ENCODE results near the gene ACACA.

Gene ACACA

DNA sequence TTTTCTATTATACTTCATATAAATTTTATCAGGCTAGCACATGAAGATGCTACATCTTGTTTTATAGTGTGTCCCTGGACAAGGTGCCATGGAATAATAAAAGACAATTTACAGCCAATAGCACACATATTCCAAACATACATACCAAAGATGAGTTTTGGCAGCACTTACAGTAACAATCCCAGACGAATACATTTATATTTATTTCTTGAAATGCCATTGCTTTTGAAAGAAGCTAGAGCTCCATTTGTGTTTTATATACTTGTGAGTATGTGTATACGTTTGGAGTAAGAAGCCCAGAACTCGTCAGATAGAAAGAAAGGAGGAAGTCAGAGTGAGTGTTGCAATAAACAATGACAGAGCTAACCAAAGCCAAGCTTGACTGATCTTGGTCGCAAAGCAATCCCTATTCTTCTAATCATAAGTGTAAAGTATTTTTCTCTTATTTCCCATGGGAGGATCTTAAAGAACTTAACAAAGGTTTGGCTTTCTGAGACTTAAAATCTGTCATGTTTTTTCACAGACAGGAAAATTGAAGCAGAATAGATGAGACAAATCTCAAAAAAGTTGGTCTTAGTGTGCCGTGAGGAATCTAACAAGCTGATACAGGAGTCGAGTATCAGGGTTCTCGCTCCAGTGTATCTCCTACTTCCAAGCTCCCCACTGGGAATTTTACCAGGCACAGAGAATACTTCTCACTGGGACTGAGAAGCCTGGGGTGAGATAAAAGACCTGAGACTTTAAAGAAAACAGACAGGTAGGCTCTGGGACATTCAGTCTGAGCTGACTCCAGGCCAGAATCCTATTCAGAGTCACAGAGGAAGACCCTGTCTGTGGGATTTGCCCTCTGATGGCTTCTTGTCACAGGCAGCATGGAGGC, 282.5 kb downstream of the ACACA start:
- no peak for FAIRE-seq

DNA sequence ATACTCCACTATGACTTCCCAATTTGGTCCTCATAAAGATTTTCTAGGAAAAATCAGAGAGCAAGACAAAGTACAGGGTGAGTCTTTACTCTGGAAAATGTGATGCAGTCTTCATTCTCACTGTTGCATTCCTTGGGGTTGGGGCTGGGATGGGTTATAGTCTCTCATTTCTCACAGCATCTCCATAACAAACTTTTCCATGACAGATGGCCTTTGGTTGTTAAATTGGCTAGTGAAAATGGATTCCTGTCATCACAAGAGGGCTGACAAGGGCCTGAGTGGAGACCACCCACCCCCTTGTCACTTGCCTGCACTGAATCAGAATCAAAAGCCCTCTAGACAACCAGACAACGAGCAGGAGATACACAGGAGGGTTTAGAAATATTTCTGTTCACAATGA, 283.2 kb downstream of the ACACA start:
- FAIRE-seq: no peak

GRCh38 chr17:37121616-37122015, 285.0 kb downstream of the ACACA start:
- no peak for FAIRE-seq

DNA sequence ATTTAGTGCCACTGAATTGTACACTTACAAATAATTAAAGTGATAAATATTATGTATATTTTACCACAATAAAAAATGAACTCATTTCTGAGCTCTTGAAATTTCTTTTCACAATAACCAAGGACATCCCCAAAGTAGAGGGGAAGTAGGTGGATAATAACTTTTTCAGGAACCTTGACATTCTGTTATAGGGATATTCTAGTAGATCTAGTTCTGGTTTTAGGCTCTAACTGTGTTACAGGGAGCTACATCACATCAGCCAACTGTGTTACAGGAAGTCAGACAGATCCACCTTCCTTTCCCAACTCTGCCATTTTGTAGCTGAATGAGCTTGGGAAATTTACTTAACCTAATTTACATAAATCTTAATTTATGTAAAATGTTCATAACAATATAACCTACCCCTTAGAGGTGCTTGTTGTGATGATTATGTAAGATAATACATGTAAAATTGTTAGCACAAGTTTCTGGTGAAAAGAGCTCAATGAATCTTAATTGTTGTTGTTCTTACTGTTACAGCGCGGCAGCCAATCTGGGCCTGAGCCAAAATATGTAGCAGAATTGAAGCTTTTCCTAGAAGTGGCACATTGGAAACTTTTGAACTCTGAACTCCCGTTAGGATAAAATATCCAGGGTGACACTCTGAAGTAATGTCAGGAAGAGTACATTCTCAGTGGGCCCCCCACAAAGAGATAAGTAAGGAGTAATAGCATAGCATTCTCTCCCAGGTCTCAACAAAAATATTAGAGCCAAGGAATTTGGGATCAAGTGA, 288.1 kb downstream of the ACACA start:
- FAIRE-seq: no peak

DNA sequence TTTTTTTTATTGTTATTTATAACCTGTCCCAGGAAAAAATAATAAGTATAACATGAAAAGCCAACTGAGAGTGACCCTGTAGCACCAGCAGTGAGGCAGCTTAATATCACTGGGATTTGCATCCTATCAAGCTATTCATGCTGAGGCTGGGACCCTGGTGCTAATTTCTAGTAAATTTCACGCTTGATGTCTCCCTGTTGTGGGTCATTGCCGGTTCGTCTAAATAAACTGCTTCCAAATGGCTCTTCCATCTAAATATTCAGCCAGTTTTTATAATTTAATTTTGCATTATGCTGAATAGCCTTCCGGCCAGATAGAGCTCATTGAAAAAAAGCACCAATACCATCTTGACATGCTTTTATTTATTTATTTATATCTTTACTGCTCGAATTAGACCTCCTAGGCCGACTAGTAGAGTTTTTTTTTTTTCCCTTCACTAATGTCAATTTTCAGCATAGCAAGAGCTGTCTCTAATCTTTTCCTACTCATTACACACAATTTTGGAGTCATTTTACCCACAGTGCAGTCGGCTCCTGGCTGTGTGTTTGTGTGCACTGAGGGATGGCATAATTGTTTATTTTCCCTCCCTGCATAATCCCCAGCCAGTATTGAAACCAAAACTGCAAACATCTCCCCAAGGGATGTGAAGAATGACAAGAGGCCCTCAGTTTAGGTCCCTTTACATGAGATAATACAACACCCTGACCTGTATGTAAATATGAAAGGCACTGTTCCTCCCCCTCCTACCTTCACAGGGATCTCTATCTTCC, 289.1 kb downstream of the ACACA start:
- no peak for FAIRE-seq

DNA sequence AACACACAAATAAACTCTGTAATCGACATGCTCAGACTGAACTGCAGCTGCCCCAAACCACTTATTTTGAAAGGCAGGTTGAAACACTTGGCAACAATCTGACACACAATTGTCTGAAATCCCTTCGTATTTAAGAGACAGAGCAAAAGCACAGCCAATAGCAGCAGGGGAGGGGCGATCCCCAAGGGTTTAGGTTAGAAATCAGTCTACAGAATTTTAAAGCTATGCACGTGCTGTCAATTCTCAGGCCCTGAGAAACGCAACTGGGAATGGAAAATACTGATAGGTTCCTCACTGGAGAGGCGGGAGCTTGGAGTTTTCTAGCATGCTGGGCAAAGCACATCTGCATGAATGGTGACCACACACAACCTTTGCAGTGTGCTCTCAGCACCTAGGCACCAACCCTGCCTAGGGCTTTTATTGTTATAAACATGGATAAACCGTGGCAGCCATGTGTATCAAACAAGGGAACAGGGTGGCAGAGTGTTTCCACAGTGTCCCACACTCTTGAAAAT, 289.9 kb downstream of the ACACA start:
- FAIRE-seq: no peak

DNA sequence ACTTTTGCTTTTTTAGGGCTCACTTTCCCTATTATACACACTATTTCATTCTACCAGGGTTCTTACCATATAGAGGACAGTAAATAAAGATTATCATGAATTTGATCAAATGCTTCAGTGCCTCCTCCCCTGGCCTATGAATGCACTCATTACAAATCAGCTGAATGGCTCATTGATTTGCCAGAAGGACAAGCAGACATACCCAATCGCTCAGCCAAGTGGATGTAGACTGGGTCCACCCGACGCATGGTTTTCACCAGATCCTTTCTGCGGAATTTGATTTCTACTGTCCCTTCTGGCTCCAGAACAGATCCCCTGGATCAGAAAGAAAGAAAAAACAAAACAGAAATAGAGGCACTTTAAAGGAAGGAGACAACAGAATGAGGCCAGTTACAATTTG, 295.3 kb downstream of the ACACA start:
- FAIRE-seq: no peak

GRCh38 chr17:37110746-37111145, 295.9 kb downstream of the ACACA start:
- no peak for FAIRE-seq

GRCh38 chr17:37109731-37110710, 296.6 kb downstream of the ACACA start:
- no peak for FAIRE-seq

GRCh38 chr17:37109106-37109505, 297.5 kb downstream of the ACACA start:
- FAIRE-seq: no peak

- no peak for FAIRE-seq
Measured at GRCh38 chr17:37107406-37108083, 299.1 kb downstream of the ACACA start.

DNA sequence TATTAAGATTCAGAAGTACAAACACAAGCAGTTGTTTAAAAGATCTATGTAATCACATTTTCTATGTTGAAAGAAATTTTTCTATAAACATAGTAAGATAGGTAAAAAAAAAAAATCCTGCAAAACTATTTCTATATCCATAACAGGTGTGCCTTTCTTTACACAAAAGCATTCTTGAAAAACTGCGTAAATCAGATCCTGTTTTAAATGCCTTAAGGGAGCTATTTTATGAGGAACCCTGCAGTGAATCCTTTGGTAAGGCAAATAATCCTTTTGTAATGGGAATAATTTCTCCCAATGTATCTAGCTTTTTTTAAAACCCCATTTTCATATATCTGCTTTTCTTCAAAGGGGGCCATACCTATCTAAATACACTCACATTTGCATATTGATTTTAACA, 300.6 kb downstream of the ACACA start:
- no peak for FAIRE-seq

DNA sequence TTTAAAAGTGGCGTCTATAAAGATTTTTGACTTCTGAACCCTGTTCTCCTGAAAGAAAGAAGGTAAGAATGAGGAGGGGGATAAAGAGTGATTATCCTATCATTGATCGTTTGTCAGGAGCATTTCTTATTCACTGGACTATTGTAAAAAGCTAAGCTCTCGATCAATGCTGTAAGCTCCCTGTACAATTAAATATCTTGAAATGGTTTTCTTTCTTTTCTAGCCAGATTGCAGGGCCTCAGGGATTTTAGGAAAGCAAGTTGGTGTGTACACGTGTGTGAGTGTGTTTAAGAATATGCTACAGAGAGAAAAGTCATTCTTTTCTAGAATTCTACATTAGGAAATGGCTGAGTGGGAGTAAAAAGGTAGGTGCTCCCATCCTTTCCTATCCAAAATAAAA, 303.4 kb downstream of the ACACA start:
- FAIRE-seq: no peak

DNA sequence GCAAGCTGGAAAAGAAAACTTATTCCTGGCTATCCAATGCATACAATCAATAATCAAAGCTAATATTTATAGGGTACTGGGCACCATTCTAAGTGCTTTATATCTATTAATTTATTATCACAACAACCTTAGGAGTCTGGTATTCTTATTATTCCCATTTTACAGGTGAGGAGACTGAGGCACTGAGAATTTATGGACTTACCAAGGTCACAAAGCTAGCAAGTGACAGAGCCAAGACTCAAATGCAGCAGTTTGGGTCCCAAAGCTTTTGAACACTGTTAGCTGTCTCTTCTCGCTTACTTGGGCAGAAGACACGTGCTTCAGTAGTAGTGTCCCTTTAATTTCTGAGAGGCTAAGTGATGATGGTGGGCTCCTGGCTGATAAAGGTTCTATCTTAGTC, 305.3 kb downstream of the ACACA start:
- no peak for FAIRE-seq

- FAIRE-seq: no peak
Measured at GRCh38 chr17:37100231-37100630, 306.4 kb downstream of the ACACA start.

GRCh38 chr17:37098910-37099664, 307.5 kb downstream of the ACACA start:
- no peak for FAIRE-seq

DNA sequence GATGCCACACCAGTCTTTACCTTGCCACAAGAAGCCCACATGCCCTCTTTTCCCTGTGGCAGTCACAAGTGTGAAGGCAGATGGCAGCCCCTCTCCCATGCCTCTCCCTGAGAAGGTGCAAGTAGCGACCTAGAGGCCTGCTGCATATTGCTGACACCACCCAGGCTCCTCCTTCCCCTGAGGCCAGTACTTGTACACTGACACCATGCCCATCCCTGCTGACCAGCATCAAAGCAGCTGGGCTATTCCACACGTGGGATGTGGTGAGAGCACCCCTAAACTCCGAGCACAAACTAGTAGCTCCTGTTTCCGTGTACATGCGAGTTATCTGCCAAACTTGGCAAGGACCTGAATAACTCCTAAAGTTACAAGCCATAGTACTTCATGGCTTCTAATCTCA, 308.5 kb downstream of the ACACA start:
- FAIRE-seq: no peak

DNA sequence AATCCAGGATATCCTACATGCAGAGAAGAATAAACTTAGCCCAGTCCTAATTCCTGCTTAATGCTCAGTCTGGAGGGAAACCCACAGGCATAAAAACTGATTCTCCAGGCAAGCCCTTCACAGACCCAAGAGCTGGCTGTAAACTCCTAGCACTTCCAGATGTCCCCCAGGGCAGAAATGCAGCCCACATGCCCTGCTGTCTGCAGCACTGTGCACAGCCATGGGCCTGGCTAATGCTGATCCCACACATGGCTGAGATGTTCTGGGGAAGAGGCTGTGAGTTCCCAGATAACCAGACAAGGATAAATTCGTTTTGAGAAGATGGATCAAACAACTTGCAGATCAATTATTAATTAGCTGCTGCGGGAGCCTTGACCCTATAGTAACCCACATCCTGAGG, 309.5 kb downstream of the ACACA start:
- no peak for FAIRE-seq

- no peak for FAIRE-seq
Measured at GRCh38 chr17:37096071-37096470, 310.6 kb downstream of the ACACA start.

- FAIRE-seq: no peak
Measured at GRCh38 chr17:37094391-37094790, 312.2 kb downstream of the ACACA start.
